ENCODE results near the gene ERF.

DNA sequence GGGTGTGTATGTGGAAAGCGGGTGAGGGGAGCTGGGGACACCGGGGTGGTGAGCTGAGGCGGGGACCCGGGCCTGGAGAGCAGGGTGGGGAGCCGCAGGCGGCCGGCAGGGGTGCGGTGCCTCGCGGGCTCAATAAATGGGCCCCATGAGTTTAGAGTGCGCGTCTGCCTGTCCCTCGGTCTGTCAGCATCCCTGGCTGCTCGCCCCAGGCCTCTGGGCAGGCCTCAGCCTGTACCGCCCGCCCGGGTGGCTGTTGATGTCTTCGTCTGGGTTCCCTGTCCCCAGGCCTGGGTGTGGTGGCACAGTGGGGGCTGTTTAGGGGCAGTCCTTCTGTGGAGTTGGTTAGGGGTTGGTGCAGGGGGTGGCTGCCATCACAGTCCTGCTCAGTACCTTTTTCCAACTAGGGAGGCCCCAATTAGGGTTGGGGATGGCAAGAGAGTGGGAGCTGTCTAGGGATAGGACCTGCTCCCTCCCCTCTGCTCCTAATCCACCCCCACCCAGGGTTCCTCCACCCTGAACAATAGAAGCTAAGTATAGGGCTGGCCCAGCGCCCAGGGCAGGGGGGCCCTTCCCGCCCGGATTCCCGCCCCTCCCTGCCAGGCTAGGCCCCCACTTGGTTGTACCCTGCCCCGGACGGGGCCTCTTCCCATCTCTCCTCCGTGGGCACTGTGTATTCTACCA lies 26.4 kb upstream of the ERF start:
- TF ChIP-seq, protein P1, sequence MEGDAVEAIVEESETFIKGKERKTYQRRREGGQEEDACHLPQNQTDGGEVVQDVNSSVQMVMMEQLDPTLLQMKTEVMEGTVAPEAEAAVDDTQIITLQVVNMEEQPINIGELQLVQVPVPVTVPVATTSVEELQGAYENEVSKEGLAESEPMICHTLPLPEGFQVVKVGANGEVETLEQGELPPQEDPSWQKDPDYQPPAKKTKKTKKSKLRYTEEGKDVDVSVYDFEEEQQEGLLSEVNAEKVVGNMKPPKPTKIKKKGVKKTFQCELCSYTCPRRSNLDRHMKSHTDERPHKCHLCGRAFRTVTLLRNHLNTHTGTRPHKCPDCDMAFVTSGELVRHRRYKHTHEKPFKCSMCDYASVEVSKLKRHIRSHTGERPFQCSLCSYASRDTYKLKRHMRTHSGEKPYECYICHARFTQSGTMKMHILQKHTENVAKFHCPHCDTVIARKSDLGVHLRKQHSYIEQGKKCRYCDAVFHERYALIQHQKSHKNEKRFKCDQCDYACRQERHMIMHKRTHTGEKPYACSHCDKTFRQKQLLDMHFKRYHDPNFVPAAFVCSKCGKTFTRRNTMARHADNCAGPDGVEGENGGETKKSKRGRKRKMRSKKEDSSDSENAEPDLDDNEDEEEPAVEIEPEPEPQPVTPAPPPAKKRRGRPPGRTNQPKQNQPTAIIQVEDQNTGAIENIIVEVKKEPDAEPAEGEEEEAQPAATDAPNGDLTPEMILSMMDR (IDR thresholded peaks at IDR 0.05): no peak
- no peak for TF ChIP-seq POLR2A (IDR thresholded peaks at IDR 0.05)
